ENCODE results near the gene SHC1.

SHC1 gene

GRCh38 chr1:154943649-154944400 is 26.7 kb downstream of the SHC1 start:
- Histone ChIP-seq H3K9me3 (ENCODE audit: control insufficient read depth, insufficient read depth, low read length) (no peaks in the 10 kb centered on the region), H3K27ac (ENCODE audit: low read length) (no peak overlapping the region), H3K36me3 (ENCODE audit: control insufficient read depth, insufficient read depth, low read length) (no peaks in the 10 kb centered on the region), H3K4me1 (ENCODE audit: control insufficient read depth, insufficient read depth, low read length) (peaks cover 6% of the 10 kb centered on the region), H3K4me3 (ENCODE audit: low read length) (no peak overlapping the region), H3K27me3 (ENCODE audit: control insufficient read depth, insufficient read depth, low read length) (no peaks in the 10 kb centered on the region)
- DNase-seq (ENCODE audit: low read depth, low spot score), result no peak
- WGBS (ENCODE audit: insufficient coverage, insufficient read length), result no CpG with 5 or more reads among the region's 6 CpGs

DNA sequence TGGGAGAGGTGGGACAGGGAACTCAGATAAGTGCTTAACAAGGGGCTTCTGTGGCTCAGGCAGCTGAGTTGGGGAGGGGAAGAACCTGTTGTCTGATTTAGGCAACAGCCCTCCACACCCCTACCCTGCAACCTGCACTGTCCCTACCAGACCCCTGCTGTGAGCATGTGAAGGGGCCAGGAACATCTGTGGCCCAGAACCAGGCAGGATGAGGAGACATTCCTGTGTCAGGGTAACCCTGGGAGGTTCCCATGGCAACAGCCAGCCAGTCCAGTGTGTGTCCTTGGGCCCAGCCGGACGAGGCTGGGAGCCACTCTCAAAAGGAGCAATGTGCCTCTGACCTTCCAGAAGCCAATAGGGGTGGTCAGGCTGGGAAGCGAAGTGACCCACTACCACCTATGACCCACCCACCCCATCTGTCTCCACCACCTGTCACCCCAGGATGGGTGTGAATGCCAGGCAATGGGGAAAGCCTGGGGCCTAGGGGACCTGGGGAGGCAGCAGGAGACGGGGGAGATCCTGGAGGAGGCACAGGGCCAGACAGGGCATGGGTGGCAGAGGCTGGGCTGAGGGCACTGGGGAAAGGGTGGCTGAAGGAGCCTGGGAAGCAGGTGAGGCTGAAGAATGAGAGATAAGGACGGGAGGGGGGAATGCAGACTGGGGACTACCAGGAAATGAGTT is 29.1 kb downstream of the SHC1 start:
- no peak overlapping the region for H3K27ac ChIP-seq (ENCODE audit: low read length)
- H3K36me3 ChIP-seq (ENCODE audit: control insufficient read depth, insufficient read depth, low read length), result no peaks in the 10 kb centered on the region
- H3K4me1 ChIP-seq (ENCODE audit: control insufficient read depth, insufficient read depth, low read length), result peaks cover 6% of the 10 kb centered on the region
- H3K9me3 ChIP-seq (ENCODE audit: control insufficient read depth, insufficient read depth, low read length), result no peaks in the 10 kb centered on the region
- H3K27me3 ChIP-seq (ENCODE audit: control insufficient read depth, insufficient read depth, low read length), result no peaks in the 10 kb centered on the region
- WGBS (ENCODE audit: insufficient coverage, insufficient read length), result no CpG with 5 or more reads among the region's 5 CpGs
- H3K4me3 ChIP-seq (ENCODE audit: low read length), result no peak overlapping the region
- DNase-seq (ENCODE audit: low read depth, low spot score), result no peak

DNA sequence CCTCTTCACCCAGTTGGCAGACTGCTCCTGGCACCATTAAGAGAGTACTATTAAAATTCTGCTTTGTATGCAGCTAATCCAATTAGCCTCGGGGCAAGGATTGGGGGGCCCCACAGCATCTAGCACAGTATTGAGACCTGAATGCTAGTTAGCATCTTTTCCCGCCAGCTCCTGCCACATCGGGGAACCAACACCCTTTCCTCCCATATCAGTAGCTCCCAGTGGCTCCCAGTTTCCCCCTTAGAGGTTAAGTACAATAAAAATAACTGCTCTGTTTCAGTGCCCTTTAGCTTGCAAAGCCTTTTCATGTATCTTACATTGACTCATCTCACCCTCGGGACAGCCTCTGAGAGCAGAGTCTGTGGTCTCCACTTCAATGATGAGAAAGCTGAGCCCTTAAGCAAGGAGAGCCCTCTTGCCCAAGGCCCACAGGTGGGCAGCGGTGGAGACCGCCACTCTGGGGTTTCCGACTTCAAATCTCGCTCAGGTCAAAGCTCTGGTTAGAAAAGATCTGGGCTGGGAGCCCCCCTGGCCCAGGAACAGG is 29.8 kb downstream of the SHC1 start:
- no peak for DNase-seq (ENCODE audit: low read depth, low spot score)
- WGBS (ENCODE audit: insufficient coverage, insufficient read length), result no CpG with 5 or more reads among the region's 8 CpGs
- H3K27ac ChIP-seq (ENCODE audit: low read length), result no peak overlapping the region

DNA sequence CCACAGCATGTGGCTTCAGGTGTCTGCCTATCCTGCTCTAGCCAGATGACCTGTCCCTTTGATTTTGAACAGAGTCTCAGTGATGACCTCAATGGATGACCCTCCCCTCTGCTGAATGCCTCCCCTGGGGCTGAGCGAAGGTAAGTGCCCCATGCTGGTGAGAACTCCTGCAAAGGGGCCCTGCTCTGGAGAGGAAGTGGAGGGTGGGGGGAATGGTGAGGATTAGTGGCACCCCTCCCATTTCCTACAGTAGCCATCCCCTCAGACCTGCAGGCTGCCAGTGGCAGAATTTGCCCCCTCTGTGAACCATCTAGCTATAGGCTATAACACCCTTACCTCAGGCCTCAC is 30.4 kb downstream of the SHC1 start:
- Histone ChIP-seq H3K4me1 (ENCODE audit: control insufficient read depth, insufficient read depth, low read length) (peaks cover 6% of the 10 kb centered on the region), H3K4me3 (ENCODE audit: low read length) (no peak overlapping the region), H3K27ac (ENCODE audit: low read length) (no peak overlapping the region), H3K9me3 (ENCODE audit: control insufficient read depth, insufficient read depth, low read length) (no peaks in the 10 kb centered on the region), H3K36me3 (ENCODE audit: control insufficient read depth, insufficient read depth, low read length) (no peaks in the 10 kb centered on the region), H3K27me3 (ENCODE audit: control insufficient read depth, insufficient read depth, low read length) (no peaks in the 10 kb centered on the region)
- DNase-seq (ENCODE audit: low read depth, low spot score), result no peak
- WGBS (ENCODE audit: insufficient coverage, insufficient read length), result no CpG with 5 or more reads among the region's 1 CpG

More for the DNA sequence above, 29.8 kb downstream of the SHC1 start:
- H3K4me3 ChIP-seq (ENCODE audit: low read length), result no peak overlapping the region
- H3K9me3 ChIP-seq (ENCODE audit: control insufficient read depth, insufficient read depth, low read length), result no peaks in the 10 kb centered on the region
- peaks cover 6% of the 10 kb centered on the region for H3K4me1 ChIP-seq (ENCODE audit: control insufficient read depth, insufficient read depth, low read length)
- H3K27me3 ChIP-seq (ENCODE audit: control insufficient read depth, insufficient read depth, low read length), result no peaks in the 10 kb centered on the region
- H3K36me3 ChIP-seq (ENCODE audit: control insufficient read depth, insufficient read depth, low read length), result no peaks in the 10 kb centered on the region

DNA sequence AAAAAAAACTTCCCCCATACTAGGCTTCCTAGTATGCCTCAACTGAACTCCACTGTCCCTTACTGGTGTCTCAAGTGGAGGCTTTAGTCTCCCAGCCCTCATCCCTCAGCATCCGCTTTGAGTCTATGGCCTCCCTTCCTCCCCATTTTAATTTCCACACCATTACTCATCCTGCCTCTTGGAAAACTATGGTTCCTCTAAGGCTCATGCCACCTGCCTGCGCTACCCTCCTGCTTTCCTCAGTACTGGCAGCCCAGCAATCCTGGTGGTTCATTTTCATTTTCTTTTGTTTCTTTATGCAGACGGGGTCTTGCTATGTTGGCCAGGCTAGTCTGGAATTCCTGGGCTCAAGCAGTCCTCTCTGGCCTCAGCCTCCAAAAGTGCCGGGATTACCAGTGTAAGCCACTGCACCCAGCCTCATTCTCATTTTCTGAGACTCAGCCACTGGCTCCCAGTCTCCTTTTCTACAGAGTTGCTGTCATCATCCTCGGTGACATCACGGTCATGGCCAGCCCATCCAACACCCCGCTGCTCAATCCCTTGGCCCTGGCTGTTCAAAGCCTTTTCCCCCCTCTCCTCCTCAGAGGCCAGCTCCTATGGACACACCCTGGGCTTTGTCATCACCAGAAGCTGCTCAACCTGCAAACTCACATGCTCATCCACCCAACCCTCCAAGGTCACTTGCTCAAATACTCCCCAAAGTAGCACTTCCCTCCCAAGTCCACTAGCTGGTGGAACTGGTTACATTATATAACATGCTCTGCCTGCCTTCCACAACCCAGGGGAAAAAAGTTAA is 31.7 kb downstream of the SHC1 start:
- no peak for DNase-seq (ENCODE audit: low read depth, low spot score)
- Histone ChIP-seq H3K36me3 (ENCODE audit: control insufficient read depth, insufficient read depth, low read length) (no peaks in the 10 kb centered on the region), H3K27ac (ENCODE audit: low read length) (no peak overlapping the region), H3K4me1 (ENCODE audit: control insufficient read depth, insufficient read depth, low read length) (peaks cover 6% of the 10 kb centered on the region; the same call in 1 of the 2 replicates), H3K4me3 (ENCODE audit: low read length) (no peak overlapping the region), H3K27me3 (ENCODE audit: control insufficient read depth, insufficient read depth, low read length) (no peaks in the 10 kb centered on the region), H3K9me3 (ENCODE audit: control insufficient read depth, insufficient read depth, low read length) (no peaks in the 10 kb centered on the region)
- no CpG with 5 or more reads among the region's 7 CpGs for WGBS (ENCODE audit: insufficient coverage, insufficient read length)

DNA sequence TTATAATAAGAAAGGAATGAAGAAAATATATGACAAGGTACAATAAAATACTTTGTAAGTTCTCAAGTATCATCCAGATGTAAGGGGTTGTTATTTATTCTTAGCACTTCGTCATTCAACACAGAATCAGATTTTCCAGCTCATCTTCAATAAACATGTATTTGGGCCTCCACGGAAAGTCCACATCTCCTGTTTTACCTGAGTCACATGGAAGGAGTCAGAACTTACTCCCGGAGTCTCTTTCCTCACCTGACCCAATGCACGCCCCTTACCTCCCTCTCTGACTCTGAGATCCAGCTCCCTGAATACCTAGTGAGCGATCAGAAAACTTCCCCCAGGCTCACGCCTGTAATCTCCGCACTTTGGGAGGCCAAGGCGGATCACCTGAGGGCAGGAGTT is 32.6 kb downstream of the SHC1 start:
- H3K4me1 ChIP-seq (ENCODE audit: control insufficient read depth, insufficient read depth, low read length), result peaks cover 6% of the 10 kb centered on the region; the same call in 1 of the 2 replicates

DNA sequence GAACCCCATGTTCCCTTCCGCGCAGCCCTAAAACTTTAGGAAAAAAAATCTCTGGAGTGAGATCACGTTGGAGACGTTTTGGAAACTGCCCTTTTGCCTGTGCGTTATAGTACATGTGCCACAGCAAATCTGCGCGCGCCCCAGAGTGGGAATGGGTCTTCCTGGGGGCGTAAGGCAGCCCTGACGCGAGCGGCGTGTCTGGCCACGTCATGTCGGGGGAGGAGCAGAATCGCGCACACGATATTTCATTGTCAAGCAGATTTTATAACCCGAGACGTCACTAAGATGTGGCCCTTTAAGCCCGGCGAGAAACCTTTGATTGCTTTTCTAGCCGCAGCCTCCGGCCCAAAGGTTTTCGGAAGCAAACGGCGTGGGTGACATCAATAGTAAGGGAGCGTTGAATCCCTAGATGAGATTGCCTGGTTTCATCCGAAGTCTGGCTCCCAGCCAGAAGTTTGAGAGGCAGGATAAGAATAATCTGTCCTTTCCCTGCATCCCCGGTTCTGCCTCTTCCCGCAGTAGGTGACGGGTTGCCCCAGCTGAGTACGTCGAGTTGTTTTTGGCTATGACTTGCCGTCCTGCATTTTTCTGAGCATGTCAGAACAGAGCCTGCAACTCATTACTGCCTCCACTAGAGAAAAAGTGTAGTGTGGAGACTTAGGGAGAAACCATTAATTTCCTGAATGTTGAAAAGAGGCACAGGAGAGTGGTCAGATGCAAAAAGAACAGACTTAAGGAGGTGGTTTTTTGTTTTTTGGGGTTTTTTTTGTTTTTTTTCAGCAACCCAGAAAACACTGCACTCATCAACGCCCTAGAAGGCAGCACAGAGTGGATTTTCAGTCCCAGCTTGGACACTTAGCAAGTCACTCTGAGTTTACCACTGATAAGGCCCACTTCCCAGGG is 33.2 kb downstream of the SHC1 start:
- Histone ChIP-seq H3K36me3 (ENCODE audit: control insufficient read depth, insufficient read depth, low read length) (no peaks in the 10 kb centered on the region), H3K4me1 (ENCODE audit: control insufficient read depth, insufficient read depth, low read length) (peaks cover 6% of the 10 kb centered on the region; the same call in 1 of the 2 replicates), H3K9me3 (ENCODE audit: control insufficient read depth, insufficient read depth, low read length) (no peaks in the 10 kb centered on the region), H3K27me3 (ENCODE audit: control insufficient read depth, insufficient read depth, low read length) (no peaks in the 10 kb centered on the region), H3K27ac (ENCODE audit: low read length) (no peak overlapping the region), H3K4me3 (ENCODE audit: low read length) (peak overlapping the region; percentile 62; the same call in 1 of the 2 replicates)
- no CpG with 5 or more reads among the region's 36 CpGs for WGBS (ENCODE audit: insufficient coverage, insufficient read length)
- DNase-seq (ENCODE audit: low read depth, low spot score), result no peak

More for the DNA sequence above, 32.6 kb downstream of the SHC1 start:
- DNase-seq (ENCODE audit: low read depth, low spot score), result no peak
- Histone ChIP-seq H3K36me3 (ENCODE audit: control insufficient read depth, insufficient read depth, low read length) (no peaks in the 10 kb centered on the region), H3K27me3 (ENCODE audit: control insufficient read depth, insufficient read depth, low read length) (no peaks in the 10 kb centered on the region), H3K27ac (ENCODE audit: low read length) (no peak overlapping the region), H3K4me3 (ENCODE audit: low read length) (no peak overlapping the region), H3K9me3 (ENCODE audit: control insufficient read depth, insufficient read depth, low read length) (no peaks in the 10 kb centered on the region)
- WGBS (ENCODE audit: insufficient coverage, insufficient read length), result no CpG with 5 or more reads among the region's 8 CpGs

DNA sequence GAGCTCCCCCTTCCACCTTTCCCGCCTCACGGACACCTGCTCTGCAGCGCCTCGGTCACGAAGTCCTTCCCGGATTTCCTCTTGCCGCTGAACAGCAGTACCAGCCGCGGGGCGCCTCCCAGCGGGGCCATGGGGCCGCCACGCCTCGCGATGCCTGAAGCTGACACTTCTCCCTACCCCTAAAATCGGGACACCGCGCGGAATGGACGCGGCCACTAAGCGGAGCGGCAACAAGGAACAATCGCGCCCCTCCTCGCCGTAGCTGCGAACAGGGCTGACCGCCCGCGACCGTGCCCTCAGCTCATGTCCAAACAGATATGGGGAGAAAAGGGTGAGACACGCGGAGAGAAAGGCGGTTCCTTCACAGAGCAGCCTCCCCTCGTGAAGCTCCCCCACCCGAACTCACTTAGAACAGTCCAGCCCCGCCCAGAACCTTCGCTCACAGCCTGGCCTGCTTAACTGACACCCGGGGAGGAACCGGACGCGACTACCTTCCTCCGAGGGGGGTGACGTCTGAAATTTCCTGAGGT is 33.9 kb downstream of the SHC1 start, which contains the start of gene PMVK:
Gene PMVK, minus strand, starts transcription at position 165 of the 530 bp plus-strand sequence. Its CDS starts 34 bp downstream, at position 131.
- DNase-seq (ENCODE audit: low read depth, low spot score), result no peak
- no peaks in the 10 kb centered on the region for H3K36me3 ChIP-seq (ENCODE audit: control insufficient read depth, insufficient read depth, low read length)
- peak within 1 kb of the TSS; percentile 62; the same call in 1 of the 2 replicates for H3K4me3 ChIP-seq (ENCODE audit: low read length)
- peaks cover 6% of the 10 kb centered on the region; the same call in 1 of the 2 replicates for H3K4me1 ChIP-seq (ENCODE audit: control insufficient read depth, insufficient read depth, low read length)
- WGBS (ENCODE audit: insufficient coverage, insufficient read length), result no CpG with 5 or more reads among the region's 45 CpGs
- H3K27ac ChIP-seq (ENCODE audit: low read length), result no peak within 1 kb of the TSS
- no peaks in the 10 kb centered on the region for H3K27me3 ChIP-seq (ENCODE audit: control insufficient read depth, insufficient read depth, low read length)
- H3K9me3 ChIP-seq (ENCODE audit: control insufficient read depth, insufficient read depth, low read length), result no peaks in the 10 kb centered on the region

DNA sequence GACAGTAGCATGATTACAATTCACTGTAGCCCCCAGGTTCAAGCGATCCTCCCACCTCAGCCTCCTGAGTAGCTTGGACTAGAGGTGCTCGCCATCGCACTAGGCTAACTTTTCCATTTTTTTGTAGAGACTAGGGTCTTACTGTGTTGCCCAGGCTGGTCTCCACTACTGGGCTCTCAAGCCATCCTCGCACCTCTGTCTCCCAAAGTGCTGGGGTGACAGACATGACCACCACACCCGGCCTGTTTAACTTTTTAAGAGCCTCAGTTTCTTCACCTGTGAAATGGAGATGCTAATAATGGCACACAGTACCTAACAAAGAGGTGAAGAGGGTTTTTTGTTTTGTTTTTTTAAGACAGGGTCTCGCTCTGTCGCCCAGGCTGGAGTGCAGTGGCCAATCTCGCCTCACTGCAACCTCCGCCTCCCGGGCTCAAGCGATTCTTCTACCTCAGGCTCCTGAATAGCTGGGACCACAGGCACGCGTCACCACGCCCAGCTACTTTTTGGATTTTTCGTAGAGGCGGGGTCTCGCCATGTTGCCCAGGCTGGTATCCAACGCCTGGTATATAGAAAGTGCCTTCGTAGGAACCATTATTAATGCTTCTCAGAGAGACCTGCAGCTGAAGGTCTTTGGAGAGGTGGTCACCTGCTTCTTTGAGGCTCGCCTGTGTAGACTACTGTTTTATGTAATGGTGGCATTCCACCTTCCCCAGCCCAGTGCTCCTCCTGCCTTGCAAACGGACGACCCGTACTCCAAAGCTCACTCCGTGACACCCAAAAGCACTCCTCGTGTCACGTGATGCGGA is 34.6 kb downstream of the SHC1 start:
- Histone ChIP-seq H3K9me3 (ENCODE audit: control insufficient read depth, insufficient read depth, low read length) (no peaks in the 10 kb centered on the region), H3K36me3 (ENCODE audit: control insufficient read depth, insufficient read depth, low read length) (no peaks in the 10 kb centered on the region), H3K27me3 (ENCODE audit: control insufficient read depth, insufficient read depth, low read length) (no peaks in the 10 kb centered on the region), H3K4me3 (ENCODE audit: low read length) (peak overlapping the region; percentile 62; the same call in 1 of the 2 replicates), H3K4me1 (ENCODE audit: control insufficient read depth, insufficient read depth, low read length) (peaks cover 1% of the 10 kb centered on the region; the same call in 1 of the 2 replicates), H3K27ac (ENCODE audit: low read length) (no peak overlapping the region)
- DNase-seq (ENCODE audit: low read depth, low spot score), result no peak
- WGBS (ENCODE audit: insufficient coverage, insufficient read length), result no CpG with 5 or more reads among the region's 27 CpGs
